H1 (cell line): ENCODE results near the gene STKLD1. TPM values are rescaled to one million over a fixed set of nuclear protein-coding genes. Genes with fewer than 3 reads are reported as not detected.

Source experiments
- GABPA ChIP-seq: IDR thresholded peaks from 2 replicates; pipeline ENCODE4 v1.6.1; 2011; ENCODE audit warnings: mild to moderate bottlenecking, low read length, moderate library complexity, borderline replicate concordance; ENCODE audit not compliant: insufficient read depth
- NANOG ChIP-seq: IDR thresholded peaks from 2 replicates; pipeline ENCODE4 v1.6.1; 2011; ENCODE audit warnings: low read length, low read depth, mild to moderate bottlenecking, inconsistent platforms; ENCODE audit not compliant: insufficient read depth, poor library complexity, severe bottlenecking
- RAD21 ChIP-seq, 2 experiments: IDR thresholded peaks in 1 of 2; conservative IDR thresholded peaks in 1 of 2; 2 replicates each; pipeline ENCODE4 v1.6.1; 2011; ENCODE audit warnings: low read depth in 2 of 2, low read length in 2 of 2, improper control_type of control experiment in 1 of 2, inconsistent platforms in 1 of 2, mild to moderate bottlenecking in 1 of 2, moderate library complexity in 1 of 2
- polyA plus RNA-seq, 7 experiments: library from polyadenylated mRNA; depleted of rRNA in 3 of 7; stranded (reverse) in 5 of 7; unstranded in 2 of 7; fragments of >200 nt in 5 of 7; fragments of 200-250 nt in 2 of 7; gene quantifications; 1 replicate in 5 of 7; 2 replicates in 1 of 7; 4 replicates in 1 of 7; pipeline versions ENCODE4 v1.2.1 to v1.2.3, GENCODE V29; 2011 to 2013; ENCODE audit warnings: missing spikeins in 2 of 7, mixed read lengths in 2 of 7
- total RNA-seq: library from RNA; stranded (reverse); fragmentation: NEBNext Ultra II Directional; extraction: Animal tissue kit (Norgen Biotek cat#: 25700); gene quantifications from 2 replicates; pipeline ENCODE4 v1.2.1, GENCODE V29; 2021
- TF ChIP-seq, protein P1 (sequence below): IDR thresholded peaks from 2 replicates; pipeline ENCODE4 v1.6.1; 2012; ENCODE audit warnings: inconsistent platforms

The STKLD1 gene
- total and polyA plus RNA-seq, 2 of the 8 experiments (the other 6 are each of a cell fraction or from before 2014, with no cell fraction given): 0.26 TPM; not detected in 1

DNA sequence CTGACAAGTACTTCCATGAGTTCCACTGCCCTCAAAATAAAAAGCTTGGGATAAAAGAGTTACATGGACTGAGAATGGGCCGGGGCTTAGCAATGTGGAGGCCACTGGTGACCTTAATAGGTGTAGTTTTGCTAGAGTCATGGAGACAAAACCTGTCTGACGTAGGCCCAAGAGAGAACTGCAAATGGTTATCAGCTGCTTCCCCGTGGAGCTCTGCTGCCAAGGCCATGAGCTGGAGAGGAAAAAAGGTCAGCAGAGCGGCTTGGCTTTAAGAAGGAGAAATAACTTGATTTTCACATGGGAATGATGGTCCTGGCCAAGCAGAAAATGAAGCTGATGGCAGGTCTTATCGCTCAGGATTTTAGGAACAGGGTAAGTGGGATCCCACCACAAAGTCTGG is 36.5 kb upstream of the STKLD1 start (continued):
- TF ChIP-seq RAD21 (IDR thresholded peaks at IDR 0.05 in 1 of 2, conservative IDR thresholded peaks at IDR 0.05 in 1 of 2; ENCODE audit: low read depth in 2 of 2, low read length in 2 of 2) (no peak), GABPA (no peak), NANOG (no peak)
- TF ChIP-seq, protein P1, sequence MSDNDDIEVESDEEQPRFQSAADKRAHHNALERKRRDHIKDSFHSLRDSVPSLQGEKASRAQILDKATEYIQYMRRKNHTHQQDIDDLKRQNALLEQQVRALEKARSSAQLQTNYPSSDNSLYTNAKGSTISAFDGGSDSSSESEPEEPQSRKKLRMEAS: no peak
